MCF 10A (cell line): Measurements from ENCODE around the gene IFT20. TPM values are rescaled to one million over a fixed set of nuclear protein-coding genes. Genes with fewer than 3 reads are reported as not detected.

ENCODE experiments used
- BruUV-seq: library from RNA; stranded (reverse); fragments of 400-500 nt; replicated peaks from 2 replicates; lab custom pipeline; 2021; lab: Mats Ljungman, UMichigan
- CTCF ChIA-PET: fragments of 300-600 bp; sonication (Branson Sonifier 250); formaldehyde crosslinking; extraction: SDS; loops from one replicate; lab custom pipeline; 2021; ENCODE audit warnings: antibody characterized with exemption, inconsistent platforms; lab: Yijun Ruan, JAX
- POLR2A ChIA-PET: fragments of 300-600, 350-650 bp; sonication (Branson Sonifier 250); formaldehyde crosslinking; extraction: SDS; loops from one replicate; lab custom pipeline; 2020; ENCODE audit warnings: antibody characterized with exemption, inconsistent platforms; lab: Yijun Ruan, JAX
- DNase-seq: peaks from one replicate; pipeline ENCODE4 v3.0.0-alpha.2; 2018; ENCODE audit not compliant: unreplicated experiment
- H3K27ac Mint-ChIP-seq: one replicate; pipeline ENCODE4 v1.8.0; 2022; ENCODE audit warnings: mild to moderate bottlenecking, low read depth, mixed read lengths; ENCODE audit not compliant: unreplicated experiment
- H3K27me3 Mint-ChIP-seq: one replicate; pipeline ENCODE4 v1.8.0; 2022; ENCODE audit warnings: mixed read lengths; ENCODE audit not compliant: insufficient read depth, unreplicated experiment
- H3K36me3 Mint-ChIP-seq: one replicate; pipeline ENCODE4 v1.8.0; 2022; ENCODE audit warnings: mild to moderate bottlenecking, moderate library complexity, mixed read lengths; ENCODE audit not compliant: insufficient read depth, unreplicated experiment
- H3K4me1 Mint-ChIP-seq: one replicate; pipeline ENCODE4 v1.8.0; 2022; ENCODE audit warnings: mixed read lengths; ENCODE audit not compliant: insufficient read depth, unreplicated experiment
- H3K4me3 Mint-ChIP-seq: one replicate; pipeline ENCODE4 v1.8.0; 2022; ENCODE audit warnings: mild to moderate bottlenecking, moderate library complexity, mixed read lengths; ENCODE audit not compliant: unreplicated experiment
- H3K9me3 Mint-ChIP-seq: one replicate; pipeline ENCODE4 v1.8.0; 2022; ENCODE audit warnings: mixed read lengths; ENCODE audit not compliant: unreplicated experiment
- intact Hi-C: fragments of 100-400 bp; cut with micrococcal nuclease; formaldehyde crosslinking; loops from 2 replicates; pipeline ENCODE4 v1.14.1; 2022
- total RNA-seq: library from RNA; stranded (reverse); gene quantifications from 2 replicates; pipeline ENCODE4 v1.2.3, GENCODE V29; 2022
- TF ChIP-seq, protein P1 (sequence below): fragments of 200-600 bp; IDR thresholded peaks from one replicate; pipeline ENCODE4 v1.8.0; 2022; ENCODE audit warnings: antibody characterized with exemption, mild to moderate bottlenecking; ENCODE audit not compliant: unreplicated experiment

Gene IFT20
- total RNA-seq, 1 experiment from 2014 or later = 29.3 TPM

DNA sequence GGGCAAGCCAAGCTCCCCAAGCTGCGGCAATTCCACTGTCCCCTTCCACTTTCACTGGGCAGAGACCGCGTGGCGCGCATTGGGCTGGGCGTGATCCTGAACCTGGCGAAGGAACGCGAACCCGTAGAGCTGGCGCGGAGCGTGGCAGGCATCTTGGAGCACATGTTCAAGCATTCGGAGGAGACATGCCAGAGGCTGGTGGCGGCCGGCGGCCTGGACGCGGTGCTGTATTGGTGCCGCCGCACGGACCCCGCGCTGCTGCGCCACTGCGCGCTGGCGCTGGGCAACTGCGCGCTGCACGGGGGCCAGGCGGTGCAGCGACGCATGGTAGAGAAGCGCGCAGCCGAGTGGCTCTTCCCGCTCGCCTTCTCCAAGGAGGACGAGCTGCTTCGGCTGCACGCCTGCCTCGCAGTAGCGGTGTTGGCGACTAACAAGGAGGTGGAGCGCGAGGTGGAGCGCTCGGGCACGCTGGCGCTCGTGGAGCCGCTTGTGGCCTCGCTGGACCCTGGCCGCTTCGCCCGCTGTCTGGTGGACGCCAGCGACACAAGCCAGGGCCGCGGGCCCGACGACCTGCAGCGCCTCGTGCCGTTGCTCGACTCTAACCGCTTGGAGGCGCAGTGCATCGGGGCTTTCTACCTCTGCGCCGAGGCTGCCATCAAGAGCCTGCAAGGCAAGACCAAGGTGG, 46.0 kb upstream of the IFT20 start:
- Mint-ChIP-seq H3K4me1 (peaks cover 13% of the 10 kb centered on the region), H3K4me3 (no peak overlapping the region), H3K9me3 (no peaks in the 10 kb centered on the region), H3K36me3 (peaks cover 13% of the 10 kb centered on the region), H3K27ac (no peak overlapping the region), H3K27me3 (no peaks in the 10 kb centered on the region)
- no peak for DNase-seq
- ChIA-PET CTCF (interaction anchor here (0.6 to 3.2 kb wide), 4 partner anchors 17 to 141 kb away, joined by 3 to 11 read pairs (median 4); no protein-coding TSS in a partner anchor), POLR2A (interaction anchor here (0.7 to 3.4 kb wide), 14 partner anchors 12 to 217 kb away, joined by 3 to 40 read pairs (median 6); partner anchors contain the start of genes IFT20, POLDIP2, SLC46A1 and TNFAIP1)
- TF ChIP-seq, protein P1, sequence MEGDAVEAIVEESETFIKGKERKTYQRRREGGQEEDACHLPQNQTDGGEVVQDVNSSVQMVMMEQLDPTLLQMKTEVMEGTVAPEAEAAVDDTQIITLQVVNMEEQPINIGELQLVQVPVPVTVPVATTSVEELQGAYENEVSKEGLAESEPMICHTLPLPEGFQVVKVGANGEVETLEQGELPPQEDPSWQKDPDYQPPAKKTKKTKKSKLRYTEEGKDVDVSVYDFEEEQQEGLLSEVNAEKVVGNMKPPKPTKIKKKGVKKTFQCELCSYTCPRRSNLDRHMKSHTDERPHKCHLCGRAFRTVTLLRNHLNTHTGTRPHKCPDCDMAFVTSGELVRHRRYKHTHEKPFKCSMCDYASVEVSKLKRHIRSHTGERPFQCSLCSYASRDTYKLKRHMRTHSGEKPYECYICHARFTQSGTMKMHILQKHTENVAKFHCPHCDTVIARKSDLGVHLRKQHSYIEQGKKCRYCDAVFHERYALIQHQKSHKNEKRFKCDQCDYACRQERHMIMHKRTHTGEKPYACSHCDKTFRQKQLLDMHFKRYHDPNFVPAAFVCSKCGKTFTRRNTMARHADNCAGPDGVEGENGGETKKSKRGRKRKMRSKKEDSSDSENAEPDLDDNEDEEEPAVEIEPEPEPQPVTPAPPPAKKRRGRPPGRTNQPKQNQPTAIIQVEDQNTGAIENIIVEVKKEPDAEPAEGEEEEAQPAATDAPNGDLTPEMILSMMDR = no peak
- intact Hi-C loops = no loop called here
- no TSS peak for BruUV-seq

DNA sequence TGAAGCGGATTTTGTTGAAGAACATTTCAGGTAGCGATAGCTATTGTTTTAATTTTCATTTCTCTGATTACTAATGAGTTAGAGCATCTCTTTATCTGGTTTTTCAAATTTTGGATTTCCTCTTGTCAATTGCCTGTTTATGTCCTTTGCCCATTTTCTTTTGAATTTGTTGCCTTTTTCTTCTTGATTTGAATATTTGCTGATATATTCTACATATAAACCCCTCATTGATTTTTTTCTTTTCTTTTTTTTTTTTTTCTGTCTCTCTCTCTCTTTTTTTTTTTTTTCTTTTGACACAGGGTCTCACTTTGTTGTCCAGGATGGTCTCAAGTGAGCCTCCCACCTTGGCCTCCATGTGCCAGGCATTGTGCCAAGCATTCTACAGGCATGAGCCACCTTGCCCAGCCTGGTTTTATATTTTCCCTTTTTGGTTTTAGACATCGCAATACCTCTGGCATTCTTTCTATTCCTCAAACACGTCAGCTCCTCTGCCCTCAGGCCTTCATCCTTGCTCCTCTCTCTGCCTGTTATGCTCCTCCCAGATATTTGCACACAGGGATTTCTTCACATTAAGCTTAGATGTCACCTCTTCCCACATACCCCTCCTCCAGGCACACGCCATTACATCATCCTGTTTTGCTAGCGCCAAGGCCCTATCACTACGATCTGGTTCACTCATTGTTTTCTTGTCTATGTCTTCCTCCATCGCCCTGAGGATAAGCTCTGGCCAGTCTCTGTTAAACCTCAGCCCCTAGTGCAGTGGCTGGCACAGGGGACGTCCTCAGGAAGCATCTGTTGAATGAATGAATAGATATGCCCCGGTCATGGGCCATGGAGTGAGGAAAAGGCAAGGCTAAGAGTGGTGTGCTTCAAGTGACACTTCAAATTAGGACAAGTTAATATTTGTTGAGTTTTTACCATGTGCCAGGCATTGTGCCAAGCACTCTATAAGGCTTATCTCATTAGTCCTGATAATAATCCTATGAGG, 44.8 kb upstream of the IFT20 start:
- ChIA-PET POLR2A (interaction anchor here (0.6 to 3.4 kb wide), 25 partner anchors 9 to 218 kb away, joined by 3 to 40 read pairs (median 5); partner anchors contain the start of genes IFT20, POLDIP2, SLC46A1 and TMEM97), CTCF (interaction anchor here (0.6 to 3.2 kb wide), 7 partner anchors 36 to 161 kb away, joined by 3 to 11 read pairs (median 3); no protein-coding TSS in a partner anchor)
- TF ChIP-seq, protein P1 = no peak
- peaks cover 13% of the 10 kb centered on the region for H3K36me3 Mint-ChIP-seq
- peaks cover 13% of the 10 kb centered on the region for H3K4me1 Mint-ChIP-seq
- H3K9me3 Mint-ChIP-seq = no peaks in the 10 kb centered on the region
- intact Hi-C loops = no loop called here
- peak overlapping the region; percentile 93 for H3K27ac Mint-ChIP-seq
- no peak overlapping the region for H3K4me3 Mint-ChIP-seq
- peak; percentile 99 for DNase-seq
- H3K27me3 Mint-ChIP-seq = no peaks in the 10 kb centered on the region
- BruUV-seq = TSS peak; percentile 99

DNA sequence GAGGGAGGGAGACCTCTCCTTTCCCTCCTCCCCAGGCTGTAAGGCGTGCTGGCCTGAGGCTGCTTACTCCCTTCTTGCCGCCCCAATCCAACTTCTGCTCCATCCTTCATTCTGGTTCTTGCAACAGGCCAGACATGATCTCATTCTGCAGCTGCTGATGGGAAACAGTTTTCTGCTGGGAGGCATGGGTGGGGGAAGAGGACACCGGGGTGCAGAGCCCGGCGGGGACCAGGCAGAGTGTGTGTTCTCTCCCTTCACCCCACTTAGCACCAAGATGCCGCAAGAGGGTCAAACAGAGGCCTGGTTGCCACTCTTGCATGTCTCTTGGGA, 37.6 kb upstream of the IFT20 start:
- ChIA-PET POLR2A (interaction anchor here (0.7 to 2.7 kb wide), 3 partner anchors 16 to 34 kb away, joined by 3 to 9 read pairs (median 3); partner anchors contain the start of gene POLDIP2), CTCF (no interaction called here)
- intact Hi-C loops = no loop called here
- H3K27me3 Mint-ChIP-seq = no peaks in the 10 kb centered on the region
- peak overlapping the region; percentile 31 for H3K4me3 Mint-ChIP-seq
- H3K9me3 Mint-ChIP-seq = no peaks in the 10 kb centered on the region
- TF ChIP-seq, protein P1 = no peak
- no peak for DNase-seq
- H3K36me3 Mint-ChIP-seq = no peaks in the 10 kb centered on the region
- no peak overlapping the region for H3K27ac Mint-ChIP-seq
- no TSS peak for BruUV-seq
- H3K4me1 Mint-ChIP-seq = peaks cover 5% of the 10 kb centered on the region
